Activated naive CD4-positive, alpha-beta T cell treated with anti-CD3 and anti-CD28 coated beads, Interleukin-2, amount 10 ng/mL, durations not matched to agents 7 days and 5 days (primary cell): ENCODE results near the gene USP13.

ENCODE experiments used
- CTCF ChIA-PET: fragments of 350-600 bp; sonication (Branson Sonifier 250); formaldehyde crosslinking; loops from one replicate; lab custom pipeline; 2021; ENCODE audit warnings: antibody characterized with exemption; lab: Charles Lee
- DNase-seq: peaks from one replicate; pipeline ENCODE4 v3.0.0-alpha.2; 2020
- H3K27ac Mint-ChIP-seq: one replicate; pipeline ENCODE4 v1.8.0; 2021; ENCODE audit warnings: mild to moderate bottlenecking, moderate library complexity, mixed read lengths
- H3K27me3 Mint-ChIP-seq: one replicate; pipeline ENCODE4 v1.8.0; 2021; ENCODE audit warnings: mild to moderate bottlenecking, mixed read lengths
- H3K36me3 Mint-ChIP-seq: one replicate; pipeline ENCODE4 v1.8.0; 2021; ENCODE audit warnings: mixed read lengths
- H3K4me1 Mint-ChIP-seq: one replicate; pipeline ENCODE4 v1.8.0; 2021; ENCODE audit warnings: mixed read lengths
- H3K4me3 Mint-ChIP-seq: one replicate; pipeline ENCODE4 v1.8.0; 2021; ENCODE audit warnings: mild to moderate bottlenecking, moderate library complexity, mixed read lengths
- H3K9me3 Mint-ChIP-seq: one replicate; pipeline ENCODE4 v1.8.0; 2021; ENCODE audit warnings: mixed read lengths

USP13 gene

GRCh38 chr3:179723617-179724016 lies 70.8 kb downstream of the USP13 start:
- CTCF ChIA-PET: no interaction called here

GRCh38 chr3:179726075-179726699 lies 73.3 kb downstream of the USP13 start:
- no peak overlapping the region for H3K27ac Mint-ChIP-seq

More at GRCh38 chr3:179723617-179724016, 70.8 kb downstream of the USP13 start:
- Mint-ChIP-seq H3K4me3 (no peak overlapping the region), H3K27me3 (no peaks in the 10 kb centered on the region), H3K36me3 (peaks cover 8% of the 10 kb centered on the region), H3K27ac (no peak overlapping the region), H3K9me3 (no peaks in the 10 kb centered on the region), H3K4me1 (no peaks in the 10 kb centered on the region)
- DNase-seq: no peak

GRCh38 chr3:179729086-179729485 lies 76.2 kb downstream of the USP13 start:
- Mint-ChIP-seq H3K36me3 (peaks cover 5% of the 10 kb centered on the region), H3K27me3 (no peaks in the 10 kb centered on the region), H3K4me3 (no peak overlapping the region), H3K27ac (no peak overlapping the region), H3K9me3 (no peaks in the 10 kb centered on the region), H3K4me1 (no peaks in the 10 kb centered on the region)
- no peak for DNase-seq
- CTCF ChIA-PET: no interaction called here

More at GRCh38 chr3:179726075-179726699, 73.3 kb downstream of the USP13 start:
- Mint-ChIP-seq H3K27me3 (no peaks in the 10 kb centered on the region), H3K36me3 (peaks cover 11% of the 10 kb centered on the region), H3K4me3 (no peak overlapping the region), H3K4me1 (no peaks in the 10 kb centered on the region), H3K9me3 (no peaks in the 10 kb centered on the region)
- CTCF ChIA-PET: no interaction called here
- DNase-seq: no peak

- Mint-ChIP-seq H3K9me3 (no peaks in the 10 kb centered on the region), H3K36me3 (peaks cover 5% of the 10 kb centered on the region), H3K27me3 (no peaks in the 10 kb centered on the region), H3K4me1 (no peaks in the 10 kb centered on the region), H3K4me3 (no peak overlapping the region), H3K27ac (no peak overlapping the region)
- CTCF ChIA-PET: no interaction called here
- no peak for DNase-seq
These were observed 77.1 kb downstream of the USP13 start for GRCh38 chr3:179729981-179730380.

GRCh38 chr3:179730506-179730905 lies 77.7 kb downstream of the USP13 start:
- Mint-ChIP-seq H3K36me3 (peaks cover 5% of the 10 kb centered on the region), H3K4me1 (no peaks in the 10 kb centered on the region), H3K27me3 (no peaks in the 10 kb centered on the region), H3K4me3 (no peak overlapping the region), H3K9me3 (no peaks in the 10 kb centered on the region), H3K27ac (no peak overlapping the region)
- CTCF ChIA-PET: no interaction called here
- no peak for DNase-seq

GRCh38 chr3:179731544-179731943 lies 78.7 kb downstream of the USP13 start:
- CTCF ChIA-PET: no interaction called here
- no peaks in the 10 kb centered on the region for H3K9me3 Mint-ChIP-seq
- no peaks in the 10 kb centered on the region for H3K4me1 Mint-ChIP-seq
- H3K36me3 Mint-ChIP-seq: peaks cover 5% of the 10 kb centered on the region
- H3K4me3 Mint-ChIP-seq: no peak overlapping the region
- no peaks in the 10 kb centered on the region for H3K27me3 Mint-ChIP-seq
- no peak overlapping the region for H3K27ac Mint-ChIP-seq
- no peak for DNase-seq

GRCh38 chr3:179732661-179733348 lies 80.0 kb downstream of the USP13 start:
- no peaks in the 10 kb centered on the region for H3K9me3 Mint-ChIP-seq
- H3K27ac Mint-ChIP-seq: no peak overlapping the region
- H3K4me1 Mint-ChIP-seq: no peaks in the 10 kb centered on the region
- H3K36me3 Mint-ChIP-seq: peaks cover 5% of the 10 kb centered on the region
- no peak overlapping the region for H3K4me3 Mint-ChIP-seq
- CTCF ChIA-PET: no interaction called here
- no peak for DNase-seq
- no peaks in the 10 kb centered on the region for H3K27me3 Mint-ChIP-seq

- no peak overlapping the region for H3K4me3 Mint-ChIP-seq
- H3K4me1 Mint-ChIP-seq: no peaks in the 10 kb centered on the region
- no peak overlapping the region for H3K27ac Mint-ChIP-seq
- CTCF ChIA-PET: no interaction called here
- no peaks in the 10 kb centered on the region for H3K9me3 Mint-ChIP-seq
- no peak for DNase-seq
- no peaks in the 10 kb centered on the region for H3K27me3 Mint-ChIP-seq
- peaks cover 5% of the 10 kb centered on the region for H3K36me3 Mint-ChIP-seq
These were observed 81.0 kb downstream of the USP13 start for GRCh38 chr3:179733797-179734196.

- H3K4me1 Mint-ChIP-seq: no peaks in the 10 kb centered on the region
- no peaks in the 10 kb centered on the region for H3K9me3 Mint-ChIP-seq
- DNase-seq: no peak
- H3K36me3 Mint-ChIP-seq: peaks cover 5% of the 10 kb centered on the region
- CTCF ChIA-PET: no interaction called here
- H3K27me3 Mint-ChIP-seq: no peaks in the 10 kb centered on the region
- no peak overlapping the region for H3K4me3 Mint-ChIP-seq
- no peak overlapping the region for H3K27ac Mint-ChIP-seq
These were observed 81.8 kb downstream of the USP13 start for GRCh38 chr3:179734497-179735281.

- Mint-ChIP-seq H3K9me3 (no peaks in the 10 kb centered on the region), H3K4me1 (peaks cover 4% of the 10 kb centered on the region), H3K27ac (no peak overlapping the region), H3K27me3 (no peaks in the 10 kb centered on the region), H3K4me3 (no peak overlapping the region), H3K36me3 (peaks cover 5% of the 10 kb centered on the region)
- CTCF ChIA-PET: no interaction called here
- DNase-seq: no peak
These were observed 82.5 kb downstream of the USP13 start for GRCh38 chr3:179735321-179735720.

GRCh38 chr3:179738998-179739397 lies 86.2 kb downstream of the USP13 start:
- no peak overlapping the region for H3K4me3 Mint-ChIP-seq
- DNase-seq: no peak
- CTCF ChIA-PET: no interaction called here
- H3K36me3 Mint-ChIP-seq: peaks cover 9% of the 10 kb centered on the region
- no peak overlapping the region for H3K27ac Mint-ChIP-seq
- no peaks in the 10 kb centered on the region for H3K9me3 Mint-ChIP-seq
- no peaks in the 10 kb centered on the region for H3K27me3 Mint-ChIP-seq
- H3K4me1 Mint-ChIP-seq: peaks cover 5% of the 10 kb centered on the region

- CTCF ChIA-PET: no interaction called here
- DNase-seq: no peak
- Mint-ChIP-seq H3K27me3 (no peaks in the 10 kb centered on the region), H3K27ac (peak overlapping the region; percentile 49), H3K4me1 (peaks cover 5% of the 10 kb centered on the region), H3K36me3 (peaks cover 9% of the 10 kb centered on the region), H3K4me3 (no peak overlapping the region), H3K9me3 (no peaks in the 10 kb centered on the region)
These were observed 87.2 kb downstream of the USP13 start for GRCh38 chr3:179739816-179740594.

GRCh38 chr3:179743913-179744312 lies 91.1 kb downstream of the USP13 start:
- Mint-ChIP-seq H3K4me3 (no peak overlapping the region), H3K4me1 (peaks cover 5% of the 10 kb centered on the region), H3K27ac (no peak overlapping the region), H3K36me3 (peaks cover 11% of the 10 kb centered on the region), H3K27me3 (no peaks in the 10 kb centered on the region), H3K9me3 (no peaks in the 10 kb centered on the region)
- no peak for DNase-seq
- CTCF ChIA-PET: no interaction called here

- Mint-ChIP-seq H3K27me3 (no peaks in the 10 kb centered on the region), H3K27ac (no peak overlapping the region), H3K4me3 (no peak overlapping the region), H3K36me3 (peaks cover 11% of the 10 kb centered on the region), H3K4me1 (peaks cover 5% of the 10 kb centered on the region), H3K9me3 (no peaks in the 10 kb centered on the region)
- no peak for DNase-seq
- CTCF ChIA-PET: no interaction called here
These were observed 91.8 kb downstream of the USP13 start for GRCh38 chr3:179744667-179745066.
